Activated CD8-positive, alpha-beta memory T cell treated with anti-CD3 and anti-CD28 coated beads, Interleukin-2, amount 10 ng/mL, durations not matched to agents 7 days and 5 days (primary cell): ENCODE results near the gene SAP30. TPM values are rescaled to one million over a fixed set of nuclear protein-coding genes. Genes with fewer than 3 reads are reported as not detected.
A peak's percentile ranks its signal among the peaks of the same experiment; 100 is the strongest.

Experiments used
- ATAC-seq: fragments of 150-1000 bp; cut with Tn5 transposase; one replicate; pipeline ENCODE4 v1.10.0; 2021; ENCODE audit warnings: moderate library complexity
- CTCF ChIA-PET: fragments of 350-600 bp; sonication (Branson Sonifier 250); formaldehyde crosslinking; loops from one replicate; lab custom pipeline; 2021; ENCODE audit warnings: antibody characterized with exemption; lab: Charles Lee
- DNase-seq: peaks from one replicate; pipeline ENCODE4 v3.0.0-alpha.2; 2020
- H3K27ac Mint-ChIP-seq: one replicate; pipeline ENCODE4 v1.8.0; 2021; ENCODE audit warnings: mild to moderate bottlenecking, mixed read lengths
- H3K27me3 Mint-ChIP-seq: one replicate; pipeline ENCODE4 v1.8.0; 2021; ENCODE audit warnings: mixed read lengths
- H3K36me3 Mint-ChIP-seq: one replicate; pipeline ENCODE4 v1.8.0; 2021; ENCODE audit warnings: mild to moderate bottlenecking, mixed read lengths
- H3K4me1 Mint-ChIP-seq: one replicate; pipeline ENCODE4 v1.8.0; 2021; ENCODE audit warnings: mixed read lengths
- H3K4me3 Mint-ChIP-seq: one replicate; pipeline ENCODE4 v1.8.0; 2021; ENCODE audit warnings: mild to moderate bottlenecking, moderate library complexity, mixed read lengths
- H3K9me3 Mint-ChIP-seq: one replicate; pipeline ENCODE4 v1.8.0; 2022; ENCODE audit warnings: low read depth, mixed read lengths
- total RNA-seq, 2 experiments: library from RNA; stranded (reverse); gene quantifications; one replicate each; pipeline ENCODE4 v1.2.3, GENCODE V29; 2021

Gene SAP30
- total RNA-seq, 2 experiments from 2014 or later = 32.7 to 34.0 TPM

GRCh38 chr4:173405840-173406606, 35.3 kb downstream of the SAP30 start:
- CTCF ChIA-PET = interaction anchor here (0.7 to 2.0 kb wide), 5 partner anchors 15 to 105 kb away, joined by 3 to 5 read pairs (median 3); no protein-coding TSS in a partner anchor

GRCh38 chr4:173410079-173410478, 39.3 kb downstream of the SAP30 start:
- Mint-ChIP-seq H3K36me3 (no peaks in the 10 kb centered on the region), H3K4me3 (no peak overlapping the region), H3K4me1 (peaks cover 19% of the 10 kb centered on the region), H3K27ac (no peak overlapping the region), H3K27me3 (no peaks in the 10 kb centered on the region), H3K9me3 (no peaks in the 10 kb centered on the region)
- ATAC-seq (peak; percentile 16), DNase-seq (no peak)
- CTCF ChIA-PET = interaction anchor here (1.3 to 2.9 kb wide), 3 partner anchors 10 to 396 kb away, joined by 4 to 15 read pairs (median 8); no protein-coding TSS in a partner anchor

More at GRCh38 chr4:173405840-173406606, 35.3 kb downstream of the SAP30 start:
- DNase-seq (no peak), ATAC-seq (peak; percentile 33)
- peaks cover 18% of the 10 kb centered on the region for H3K4me1 Mint-ChIP-seq
- H3K27ac Mint-ChIP-seq = no peak overlapping the region
- H3K27me3 Mint-ChIP-seq = no peaks in the 10 kb centered on the region
- no peaks in the 10 kb centered on the region for H3K9me3 Mint-ChIP-seq
- H3K4me3 Mint-ChIP-seq = no peak overlapping the region
- no peaks in the 10 kb centered on the region for H3K36me3 Mint-ChIP-seq

- H3K4me1 Mint-ChIP-seq = peaks cover 11% of the 10 kb centered on the region
- DNase-seq (no peak), ATAC-seq (no peak)
- no peaks in the 10 kb centered on the region for H3K36me3 Mint-ChIP-seq
- CTCF ChIA-PET = interaction anchor here (0.7 to 2.9 kb wide), 4 partner anchors 9 to 397 kb away, joined by 3 to 15 read pairs (median 6); no protein-coding TSS in a partner anchor
- no peak overlapping the region for H3K27ac Mint-ChIP-seq
- H3K27me3 Mint-ChIP-seq = no peaks in the 10 kb centered on the region
- H3K4me3 Mint-ChIP-seq = no peak overlapping the region
- no peaks in the 10 kb centered on the region for H3K9me3 Mint-ChIP-seq
Measured at GRCh38 chr4:173411106-173411693, 40.4 kb downstream of the SAP30 start.

- DNase-seq (no peak), ATAC-seq (no peak)
Measured at GRCh38 chr4:173413036-173413435, 42.3 kb downstream of the SAP30 start.

GRCh38 chr4:173414456-173414855, 43.7 kb downstream of the SAP30 start:
- Mint-ChIP-seq H3K36me3 (no peaks in the 10 kb centered on the region), H3K9me3 (no peaks in the 10 kb centered on the region), H3K27ac (no peak overlapping the region), H3K4me1 (peaks cover 7% of the 10 kb centered on the region), H3K27me3 (no peaks in the 10 kb centered on the region), H3K4me3 (no peak overlapping the region)
- ATAC-seq (no peak), DNase-seq (no peak)
- CTCF ChIA-PET = interaction anchor here (1.5 to 5.1 kb wide), 2 partner anchors 42 to 95 kb away, joined by 4 to 49 read pairs; no protein-coding TSS in a partner anchor

More at GRCh38 chr4:173413036-173413435, 42.3 kb downstream of the SAP30 start:
- Mint-ChIP-seq H3K4me3 (no peak overlapping the region), H3K27ac (no peak overlapping the region), H3K36me3 (no peaks in the 10 kb centered on the region), H3K4me1 (peaks cover 7% of the 10 kb centered on the region), H3K27me3 (no peaks in the 10 kb centered on the region), H3K9me3 (no peaks in the 10 kb centered on the region)
- CTCF ChIA-PET = interaction anchor here (0.9 to 5.1 kb wide), 2 partner anchors 41 to 94 kb away, joined by 3 to 49 read pairs; no protein-coding TSS in a partner anchor

- H3K36me3 Mint-ChIP-seq = no peaks in the 10 kb centered on the region
- H3K9me3 Mint-ChIP-seq = no peaks in the 10 kb centered on the region
- H3K27me3 Mint-ChIP-seq = no peaks in the 10 kb centered on the region
- no peak overlapping the region for H3K4me3 Mint-ChIP-seq
- DNase-seq (no peak), ATAC-seq (no peak)
- peaks cover 7% of the 10 kb centered on the region for H3K4me1 Mint-ChIP-seq
- CTCF ChIA-PET = interaction anchor here (1.5 to 5.1 kb wide), 3 partner anchors 42 to 402 kb away, joined by 4 to 49 read pairs (median 7); no protein-coding TSS in a partner anchor
- no peak overlapping the region for H3K27ac Mint-ChIP-seq
Measured at GRCh38 chr4:173415092-173415491, 44.3 kb downstream of the SAP30 start.

GRCh38 chr4:173415885-173416653, 45.3 kb downstream of the SAP30 start:
- Mint-ChIP-seq H3K9me3 (no peaks in the 10 kb centered on the region), H3K27me3 (no peaks in the 10 kb centered on the region), H3K27ac (no peak overlapping the region), H3K4me1 (peaks cover 6% of the 10 kb centered on the region), H3K36me3 (no peaks in the 10 kb centered on the region), H3K4me3 (no peak overlapping the region)
- DNase-seq = no peak
- CTCF ChIA-PET = interaction anchor here (0.6 to 5.1 kb wide), 9 partner anchors 33 to 403 kb away, joined by 3 to 49 read pairs (median 4); no protein-coding TSS in a partner anchor
- ATAC-seq = no peak

- ATAC-seq (no peak), DNase-seq (no peak)
- CTCF ChIA-PET = interaction anchor here (0.7 to 2.1 kb wide), 9 partner anchors 9 to 404 kb away, joined by 3 to 9 read pairs (median 4); no protein-coding TSS in a partner anchor
- H3K27ac Mint-ChIP-seq = no peak overlapping the region
- H3K27me3 Mint-ChIP-seq = no peaks in the 10 kb centered on the region
- H3K9me3 Mint-ChIP-seq = no peaks in the 10 kb centered on the region
- H3K4me1 Mint-ChIP-seq = peaks cover 3% of the 10 kb centered on the region
- no peak overlapping the region for H3K4me3 Mint-ChIP-seq
- no peaks in the 10 kb centered on the region for H3K36me3 Mint-ChIP-seq
Measured at GRCh38 chr4:173417833-173418232, 47.1 kb downstream of the SAP30 start.

GRCh38 chr4:173418639-173419038, 47.9 kb downstream of the SAP30 start:
- H3K27ac Mint-ChIP-seq = no peak overlapping the region
- CTCF ChIA-PET = interaction anchor here (1.1 to 4.0 kb wide), 9 partner anchors 9 to 405 kb away, joined by 3 to 62 read pairs (median 5); no protein-coding TSS in a partner anchor
- H3K27me3 Mint-ChIP-seq = no peaks in the 10 kb centered on the region
- ATAC-seq = no peak
- no peaks in the 10 kb centered on the region for H3K9me3 Mint-ChIP-seq
- H3K36me3 Mint-ChIP-seq = no peaks in the 10 kb centered on the region
- no peak overlapping the region for H3K4me3 Mint-ChIP-seq
- DNase-seq = no peak
- peaks cover 3% of the 10 kb centered on the region for H3K4me1 Mint-ChIP-seq

GRCh38 chr4:173420324-173420752, 49.6 kb downstream of the SAP30 start:
- DNase-seq (no peak), ATAC-seq (no peak)
- H3K9me3 Mint-ChIP-seq = no peaks in the 10 kb centered on the region
- no peaks in the 10 kb centered on the region for H3K36me3 Mint-ChIP-seq
- H3K27me3 Mint-ChIP-seq = no peaks in the 10 kb centered on the region
- no peak overlapping the region for H3K4me3 Mint-ChIP-seq
- H3K27ac Mint-ChIP-seq = no peak overlapping the region
- H3K4me1 Mint-ChIP-seq = peaks cover 8% of the 10 kb centered on the region
- CTCF ChIA-PET = interaction anchor here (0.7 to 4.0 kb wide), 30 partner anchors 9 to 247 kb away, joined by 3 to 62 read pairs (median 4); partner anchors contain the start of genes HMGB2, SAP30 and SCRG1

- Mint-ChIP-seq H3K27ac (no peak overlapping the region), H3K9me3 (no peaks in the 10 kb centered on the region), H3K36me3 (no peaks in the 10 kb centered on the region), H3K4me3 (no peak overlapping the region), H3K27me3 (no peaks in the 10 kb centered on the region), H3K4me1 (peaks cover 13% of the 10 kb centered on the region)
- CTCF ChIA-PET = interaction anchor here (0.6 to 4.0 kb wide), 30 partner anchors 9 to 736 kb away, joined by 3 to 62 read pairs (median 4); partner anchors contain the start of genes HMGB2, SAP30 and SCRG1
- ATAC-seq = no peak
- DNase-seq = no peak
Measured at GRCh38 chr4:173420801-173421200, 50.0 kb downstream of the SAP30 start.

- H3K9me3 Mint-ChIP-seq = no peaks in the 10 kb centered on the region
- no peak overlapping the region for H3K4me3 Mint-ChIP-seq
- no peak overlapping the region for H3K27ac Mint-ChIP-seq
- H3K36me3 Mint-ChIP-seq = no peaks in the 10 kb centered on the region
- CTCF ChIA-PET = interaction anchor here (0.7 kb wide), 1 partner anchor 69 kb away, joined by 3 read pairs; no protein-coding TSS in a partner anchor
- H3K27me3 Mint-ChIP-seq = no peaks in the 10 kb centered on the region
- DNase-seq (no peak), ATAC-seq (no peak)
- H3K4me1 Mint-ChIP-seq = peaks cover 26% of the 10 kb centered on the region
Measured at GRCh38 chr4:173424899-173425805, 54.4 kb downstream of the SAP30 start.
